GM15510 (cell line): ENCODE results near the gene ZFP69B.

Source experiments
- POLR2A ChIP-seq: IDR thresholded peaks from 3 replicates; pipeline ENCODE4 v1.6.1; 2011; ENCODE audit warnings: borderline replicate concordance; ENCODE audit not compliant: insufficient read length; ENCODE audit errors: extremely low read depth

Gene ZFP69B

GRCh38 chr1:40476924-40477677, 26.8 kb downstream of the ZFP69B start, which contains the start of gene ZFP69:
ZFP69 (plus strand) TSS chr1:40477290; CDS start chr1:40479362, 2,072 bp downstream.
- TF ChIP-seq POLR2A, result peak; percentile 83

- TF ChIP-seq POLR2A, result no peak
These were observed 27.4 kb downstream of the ZFP69B start for GRCh38 chr1:40477678-40478053.

DNA sequence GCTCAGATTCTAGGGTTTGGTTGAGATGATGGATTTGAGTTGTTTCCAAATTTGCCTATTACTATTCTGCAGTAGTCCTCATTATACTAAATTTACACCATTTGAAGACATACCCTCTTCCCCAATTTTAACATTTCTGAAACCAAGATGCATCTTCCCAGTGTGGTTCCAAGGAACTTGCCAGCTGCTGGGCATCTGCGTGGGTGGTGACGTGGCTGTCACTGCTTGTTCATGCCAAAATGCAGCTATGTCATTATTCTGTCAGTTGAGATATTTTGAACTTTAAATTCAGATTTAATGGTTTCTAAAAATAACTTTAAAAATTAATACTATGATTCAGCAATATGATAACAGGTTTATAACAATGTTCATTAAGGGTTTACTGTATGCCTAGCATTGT, 28.0 kb downstream of the ZFP69B start:
- TF ChIP-seq POLR2A, result no peak

DNA sequence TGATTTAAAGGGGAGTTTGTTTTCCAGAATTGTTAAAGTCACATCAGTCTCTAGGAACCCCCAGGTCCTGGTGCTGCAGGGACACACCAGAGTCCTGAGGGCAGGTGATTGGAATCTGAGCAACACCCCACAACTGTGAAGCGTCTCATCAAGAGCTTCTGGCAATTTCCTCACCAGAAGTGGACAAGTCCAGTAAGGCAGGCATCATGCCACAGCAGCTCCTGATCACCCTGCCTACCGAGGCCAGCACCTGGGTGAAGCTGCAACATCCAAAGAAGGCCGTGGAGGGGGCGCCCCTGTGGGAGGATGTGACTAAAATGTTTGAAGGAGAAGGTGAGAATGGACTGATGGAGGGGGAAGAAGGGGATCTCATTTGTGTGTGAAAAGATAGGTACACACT, 28.9 kb downstream of the ZFP69B start:
- no peak for TF ChIP-seq POLR2A

GRCh38 chr1:40495315-40495903, 45.1 kb downstream of the ZFP69B start:
- no peak for TF ChIP-seq POLR2A

DNA sequence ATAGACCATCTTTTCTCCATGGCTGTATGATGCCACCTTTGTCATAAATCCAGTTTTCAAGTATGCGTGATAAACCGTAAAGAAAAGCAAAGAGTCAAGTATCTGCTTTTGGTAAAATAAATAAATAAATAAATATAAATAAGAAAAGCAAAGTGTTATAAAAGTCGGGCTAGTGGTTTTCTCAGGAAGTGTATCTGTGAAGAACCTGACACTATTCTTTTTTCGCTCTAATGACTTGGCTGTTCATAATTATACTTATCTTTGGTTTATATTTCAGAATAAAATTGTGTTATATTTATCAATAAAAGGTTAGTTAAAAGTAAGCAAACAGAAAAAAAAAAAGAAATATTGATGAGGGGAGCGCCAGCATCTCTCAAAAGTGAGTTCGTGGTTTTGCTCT, 57.7 kb downstream of the ZFP69B start:
- TF ChIP-seq POLR2A, result no peak

- TF ChIP-seq POLR2A, result peak; percentile 81
These were observed 58.4 kb downstream of the ZFP69B start, which contains the start of gene EXO5 for GRCh38 chr1:40508375-40509341. EXO5 (plus strand) TSS chr1:40508767; CDS start chr1:40514545, 5,778 bp downstream.
